Measurements from ENCODE around the gene PRDX5.

Gene PRDX5

GRCh38 chr11:64278576-64279190 lies 39.2 kb upstream of the PRDX5 start:
- Histone ChIP-seq H3K9ac (ENCODE audit: low read length) (no peak overlapping the region), H4K20me1 (ENCODE audit: insufficient read depth, low read length) (no peaks in the 10 kb centered on the region), H3F3A (ENCODE audit: insufficient read depth, low read length) (peaks cover 2% of the 10 kb centered on the region; the same call in 1 of the 2 replicates), H3K4me2 (ENCODE audit: low read depth, low read length) (no peak overlapping the region), H3K27me3 (replicated peaks; ENCODE audit: insufficient read depth, low read length) (no peaks in the 10 kb centered on the region), H3K27ac (ENCODE audit: low read length) (no peak overlapping the region), H3K4me3 (ENCODE audit: low read length) (no peak overlapping the region), H3K9me2 (replicated peaks; ENCODE audit: insufficient read depth, low read length) (no peaks in the 10 kb centered on the region), H3K79me2 (ENCODE audit: low read length) (peaks cover 28% of the 10 kb centered on the region), H3K4me1 (ENCODE audit: low read length) (peaks cover 7% of the 10 kb centered on the region), H3K9me3 (replicated peaks; ENCODE audit: insufficient read depth, low read length) (no peaks in the 10 kb centered on the region), H3K36me3 (replicated peaks; ENCODE audit: insufficient read depth, low read length) (peaks cover 3% of the 10 kb centered on the region; the same call in 1 of the 2 replicates), H2AFZ (ENCODE audit: low read length) (no peak overlapping the region)
- no peak for TF ChIP-seq CTCF (IDR thresholded peaks at IDR 0.05; ENCODE audit: low read length)
- no peak for TF ChIP-seq EZH2 (optimal IDR thresholded peaks at IDR 0.05; ENCODE audit: low read depth, low read length)
- TF ChIP-seq EZH2phosphoT487 (IDR thresholded peaks at IDR 0.05; ENCODE audit: low read length): no peak
- no peak for DNase-seq

GRCh38 chr11:64281957-64282770 lies 35.8 kb upstream of the PRDX5 start:
- Histone ChIP-seq H3F3A (ENCODE audit: insufficient read depth, low read length) (peaks cover 7% of the 10 kb centered on the region), H4K20me1 (ENCODE audit: insufficient read depth, low read length) (no peaks in the 10 kb centered on the region), H3K9me2 (replicated peaks; ENCODE audit: insufficient read depth, low read length) (no peaks in the 10 kb centered on the region), H3K79me2 (ENCODE audit: low read length) (peaks cover 33% of the 10 kb centered on the region), H3K4me1 (ENCODE audit: low read length) (peaks cover 10% of the 10 kb centered on the region), H3K27me3 (replicated peaks; ENCODE audit: insufficient read depth, low read length) (no peaks in the 10 kb centered on the region), H3K4me2 (ENCODE audit: low read depth, low read length) (no peak overlapping the region), H3K36me3 (replicated peaks; ENCODE audit: insufficient read depth, low read length) (no peaks in the 10 kb centered on the region), H3K9ac (ENCODE audit: low read length) (no peak overlapping the region), H3K4me3 (ENCODE audit: low read length) (no peak overlapping the region), H2AFZ (ENCODE audit: low read length) (no peak overlapping the region), H3K27ac (ENCODE audit: low read length) (no peak overlapping the region), H3K9me3 (replicated peaks; ENCODE audit: insufficient read depth, low read length) (no peaks in the 10 kb centered on the region)
- TF ChIP-seq EZH2phosphoT487 (IDR thresholded peaks at IDR 0.05; ENCODE audit: low read length) (no peak), CTCF (IDR thresholded peaks at IDR 0.05; ENCODE audit: low read length) (no peak), EZH2 (optimal IDR thresholded peaks at IDR 0.05; ENCODE audit: low read depth, low read length) (no peak)
- DNase-seq: no peak

- H3K9me2 ChIP-seq (replicated peaks; ENCODE audit: insufficient read depth, low read length): no peaks in the 10 kb centered on the region
- H3F3A ChIP-seq (ENCODE audit: insufficient read depth, low read length): peaks cover 7% of the 10 kb centered on the region
- no peak for TF ChIP-seq EZH2 (optimal IDR thresholded peaks at IDR 0.05; ENCODE audit: low read depth, low read length)
- TF ChIP-seq CTCF (IDR thresholded peaks at IDR 0.05; ENCODE audit: low read length): no peak
- no peak for TF ChIP-seq EZH2phosphoT487 (IDR thresholded peaks at IDR 0.05; ENCODE audit: low read length)
- DNase-seq: no peak
- H3K4me2 ChIP-seq (ENCODE audit: low read depth, low read length): peak overlapping the region; percentile 100
- no peaks in the 10 kb centered on the region for H3K27me3 ChIP-seq (replicated peaks; ENCODE audit: insufficient read depth, low read length)
- H4K20me1 ChIP-seq (ENCODE audit: insufficient read depth, low read length): no peaks in the 10 kb centered on the region
- no peaks in the 10 kb centered on the region for H3K9me3 ChIP-seq (replicated peaks; ENCODE audit: insufficient read depth, low read length)
- no peaks in the 10 kb centered on the region for H3K36me3 ChIP-seq (replicated peaks; ENCODE audit: insufficient read depth, low read length)
- peak overlapping the region; percentile 98; the same call in 1 of the 2 replicates for H3K9ac ChIP-seq (ENCODE audit: low read length)
- peaks cover 10% of the 10 kb centered on the region for H3K4me1 ChIP-seq (ENCODE audit: low read length)
- no peak overlapping the region for H3K27ac ChIP-seq (ENCODE audit: low read length)
- no peak overlapping the region; the same call in 1 of the 2 replicates for H3K4me3 ChIP-seq (ENCODE audit: low read length)
- H3K79me2 ChIP-seq (ENCODE audit: low read length): peaks cover 32% of the 10 kb centered on the region
- H2AFZ ChIP-seq (ENCODE audit: low read length): no peak overlapping the region
These were observed 34.8 kb upstream of the PRDX5 start for GRCh38 chr11:64283092-64283491.

Data from MM.1S (cell line).